HG03175 (cell line): ENCODE measurements around the gene SLC4A11.

Experiments
- ATAC-seq: cut with Tn5 transposase; IDR thresholded peaks from one replicate; pipeline ENCODE4 v1.9.1; 2021; ENCODE audit warnings: mild to moderate bottlenecking, moderate library complexity; ENCODE audit not compliant: unreplicated experiment

SLC4A11 gene

GRCh38 chr20:3239026-3239866 is at the start of gene SLC4A11:
TSS of gene SLC4A11 (minus strand) at chr20:3239190. CDS start at chr20:3239137, 53 bp downstream.
- no peak for ATAC-seq

GRCh38 chr20:3283222-3283820 is 44.3 kb upstream of the SLC4A11 start:
- no peak for ATAC-seq

- no peak for ATAC-seq
These were observed 43.6 kb upstream of the SLC4A11 start for GRCh38 chr20:3282271-3283221.

GRCh38 chr20:3281437-3281836 is 42.4 kb upstream of the SLC4A11 start:
- ATAC-seq, result no peak

GRCh38 chr20:3279761-3280160 is 40.8 kb upstream of the SLC4A11 start:
- ATAC-seq, result no peak

GRCh38 chr20:3277686-3278465 is 38.9 kb upstream of the SLC4A11 start:
- no peak for ATAC-seq

- no peak for ATAC-seq
These were observed 37.7 kb upstream of the SLC4A11 start for GRCh38 chr20:3276680-3277015.

- no peak for ATAC-seq
These were observed 37.1 kb upstream of the SLC4A11 start for GRCh38 chr20:3275966-3276679.

GRCh38 chr20:3275064-3275935 is 36.3 kb upstream of the SLC4A11 start:
- ATAC-seq, result no peak

- no peak for ATAC-seq
These were observed 34.4 kb upstream of the SLC4A11 start for GRCh38 chr20:3273371-3273770.

- no peak for ATAC-seq
These were observed 31.1 kb upstream of the SLC4A11 start for GRCh38 chr20:3270051-3270450.

- ATAC-seq, result no peak
These were observed 23.6 kb upstream of the SLC4A11 start for GRCh38 chr20:3262566-3262965.

- no peak for ATAC-seq
These were observed 19.4 kb upstream of the SLC4A11 start for GRCh38 chr20:3258429-3258828.

- ATAC-seq, result no peak
These were observed 16.7 kb upstream of the SLC4A11 start for GRCh38 chr20:3255728-3256127.

- no peak for ATAC-seq
These were observed 12.8 kb upstream of the SLC4A11 start for GRCh38 chr20:3251806-3252205.

GRCh38 chr20:3250091-3250504 is 11.1 kb upstream of the SLC4A11 start:
- ATAC-seq, result no peak

GRCh38 chr20:3248993-3249347 is 10.0 kb upstream of the SLC4A11 start:
- no peak for ATAC-seq

GRCh38 chr20:3248167-3248992 is 9.4 kb upstream of the SLC4A11 start:
- no peak for ATAC-seq
